HG02943 (cell line): Measurements from ENCODE around the gene PLP2.
A peak's percentile ranks its signal among the peaks of the same experiment; 100 is the strongest.

ENCODE experiments used
- ATAC-seq: cut with Tn5 transposase; IDR thresholded peaks from one replicate; pipeline ENCODE4 v1.9.1; 2021; ENCODE audit warnings: mild to moderate bottlenecking, low read depth, moderate library complexity; ENCODE audit not compliant: unreplicated experiment

PLP2 gene

GRCh38 chrX:49186125-49187027 lies 14.7 kb downstream of the PLP2 start, which contains the start of gene PRICKLE3:
Gene PRICKLE3 (minus strand): TSS chrX:49186373. CDS start chrX:49186297, 76 bp downstream.
- ATAC-seq: no peak

GRCh38 chrX:49187028-49187394 lies 15.3 kb downstream of the PLP2 start:
- no peak for ATAC-seq

DNA sequence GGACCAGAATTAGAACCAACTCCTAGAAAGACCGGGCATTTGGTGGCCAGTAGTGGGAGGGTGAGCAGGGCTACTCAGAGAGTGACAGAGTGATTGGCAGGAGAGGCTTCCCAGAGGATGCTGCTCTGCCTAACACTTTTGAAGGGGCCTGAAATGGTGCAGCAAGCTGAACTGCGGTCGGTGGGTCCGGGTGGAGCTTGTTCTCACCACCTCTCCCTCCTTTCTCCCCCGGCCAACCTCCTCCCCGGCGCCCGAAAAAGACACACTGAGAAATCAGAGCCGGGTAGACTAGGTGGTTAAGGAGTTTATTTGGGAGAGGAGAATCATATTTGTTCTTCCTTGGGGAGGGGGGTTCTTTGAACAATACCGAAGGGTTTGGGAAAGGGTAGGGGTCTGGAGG lies 15.8 kb downstream of the PLP2 start:
- no peak for ATAC-seq

DNA sequence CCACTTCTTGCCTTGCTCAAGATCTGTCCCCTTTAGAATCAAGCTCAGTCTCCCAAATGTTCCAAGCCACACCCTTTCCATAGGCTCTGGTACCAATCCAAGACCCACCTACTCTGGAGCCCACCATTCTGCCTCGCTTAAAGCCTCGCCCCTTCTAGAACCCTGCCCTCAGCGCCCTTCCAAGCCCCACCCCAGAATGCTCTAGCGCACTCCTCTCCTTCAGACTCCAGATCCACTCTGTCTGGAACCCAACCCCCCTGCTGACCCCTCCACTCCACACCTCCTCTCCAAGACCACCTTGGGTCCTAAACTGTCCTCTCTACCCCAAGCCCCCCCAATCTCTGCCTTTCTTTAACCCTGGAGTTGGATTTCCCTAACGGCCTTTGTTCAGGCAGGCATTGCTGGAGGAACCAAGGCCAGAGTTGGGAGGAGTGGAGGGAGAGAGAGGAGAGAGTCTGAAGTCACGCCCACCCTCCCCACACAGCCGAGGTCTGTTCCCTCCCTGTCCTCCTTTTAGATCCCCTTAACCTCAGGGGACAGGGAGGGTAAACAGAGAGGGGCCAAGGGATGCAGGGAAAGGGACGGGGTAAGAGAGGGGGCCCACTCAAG lies 16.9 kb downstream of the PLP2 start:
- ATAC-seq: no peak

DNA sequence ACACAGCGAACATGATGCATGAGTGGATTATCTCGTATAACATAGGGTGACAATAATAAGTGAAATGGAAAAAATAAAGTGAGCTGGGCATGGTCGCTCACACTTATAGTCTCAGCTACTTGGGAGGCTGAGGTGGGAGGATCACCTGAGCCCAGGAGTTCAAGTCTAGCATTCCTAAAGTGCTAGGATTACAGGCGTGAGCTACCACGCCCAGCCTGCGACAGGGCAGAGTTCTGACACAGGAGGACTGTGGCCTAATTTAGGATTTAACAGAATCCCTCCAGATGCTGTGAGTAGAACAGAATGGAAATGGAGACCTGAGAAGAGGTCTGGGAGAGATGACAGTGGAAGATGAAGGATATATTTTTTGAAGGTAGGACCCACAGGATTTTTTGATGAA lies 17.9 kb downstream of the PLP2 start:
- no peak for ATAC-seq

DNA sequence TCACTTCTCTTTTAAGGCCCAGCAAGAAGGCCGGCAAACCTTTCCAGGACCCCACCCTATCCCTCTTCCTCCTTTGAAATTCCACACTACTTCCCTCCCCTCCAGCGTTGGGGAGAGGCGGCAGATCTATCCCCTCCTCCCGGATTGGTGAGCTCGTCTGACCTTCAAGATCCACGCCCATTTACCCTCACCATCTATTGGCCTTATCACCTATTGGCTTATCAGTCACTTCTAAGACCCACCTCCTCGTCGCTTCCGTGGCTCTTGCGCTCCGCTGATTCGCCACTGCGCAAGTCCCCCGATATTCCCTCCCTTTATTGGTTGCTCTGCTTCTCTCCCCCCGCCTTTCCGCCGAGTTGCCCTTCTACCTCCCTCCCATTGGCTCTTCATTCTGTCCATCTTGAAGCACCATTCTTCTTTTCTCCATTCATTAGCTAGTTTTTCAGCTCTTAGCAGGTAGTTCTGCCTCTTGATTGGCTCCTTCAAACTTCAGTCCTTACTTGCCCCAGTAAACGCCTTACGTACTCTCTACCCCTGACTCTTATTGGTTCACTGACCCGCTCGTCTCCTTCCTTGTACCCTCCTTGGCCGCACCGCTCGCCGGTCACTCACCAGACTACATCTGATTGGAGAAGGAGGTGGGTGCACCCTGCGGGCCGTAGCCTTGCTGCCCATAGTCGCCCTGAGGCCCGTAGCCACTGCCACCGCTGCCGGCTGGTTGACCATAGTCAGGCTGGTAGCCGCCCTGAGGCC lies 19.3 kb downstream of the PLP2 start:
- peak; percentile 89 for ATAC-seq

DNA sequence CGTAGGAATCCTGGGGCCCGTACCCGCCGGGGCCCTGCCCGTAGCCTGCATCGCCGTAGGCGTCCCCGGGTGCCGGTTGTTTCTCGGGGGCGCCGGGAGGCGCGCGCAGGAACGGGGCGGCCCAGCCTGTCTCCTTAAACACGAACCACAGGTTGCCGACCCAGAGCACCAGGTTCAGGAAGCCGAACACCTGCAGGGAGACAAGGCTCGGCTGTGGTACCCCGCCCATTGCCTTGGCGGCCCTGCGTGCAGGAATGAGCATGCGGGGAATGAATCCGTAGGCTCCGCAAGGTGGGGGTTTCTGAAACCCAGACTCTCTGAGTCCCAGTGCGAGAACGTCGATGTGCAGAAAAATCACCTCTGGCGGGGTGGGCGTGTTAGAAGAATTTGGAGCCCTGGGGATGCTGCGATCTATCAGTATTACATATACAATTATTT lies 19.9 kb downstream of the PLP2 start:
- peak; percentile 11 for ATAC-seq

- no peak for ATAC-seq
These were observed 21.1 kb downstream of the PLP2 start for GRCh38 chrX:49192722-49193328.

DNA sequence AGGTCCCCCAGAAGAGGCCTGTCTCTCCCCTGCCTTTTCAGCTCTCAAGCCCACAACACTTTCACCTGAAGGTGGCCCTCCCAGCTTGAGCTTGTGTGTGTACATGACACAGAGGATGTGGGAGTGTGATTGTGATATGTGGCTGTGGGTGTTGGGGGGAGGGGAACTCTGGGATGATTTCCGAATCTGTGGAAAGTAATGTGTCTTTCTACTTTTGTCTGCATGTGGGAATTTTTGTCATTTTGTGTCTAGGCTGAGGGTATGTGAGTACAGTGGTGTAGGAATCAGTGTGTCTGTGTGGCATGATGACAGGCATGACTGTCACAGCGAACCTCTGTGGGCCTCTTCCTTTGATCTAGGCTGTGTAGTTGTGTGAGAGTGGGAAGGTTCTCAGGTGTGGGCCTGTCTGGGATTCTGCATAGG lies 21.9 kb downstream of the PLP2 start:
- ATAC-seq: no peak

- ATAC-seq: no peak
These were observed 25.9 kb downstream of the PLP2 start for GRCh38 chrX:49197543-49198087.

DNA sequence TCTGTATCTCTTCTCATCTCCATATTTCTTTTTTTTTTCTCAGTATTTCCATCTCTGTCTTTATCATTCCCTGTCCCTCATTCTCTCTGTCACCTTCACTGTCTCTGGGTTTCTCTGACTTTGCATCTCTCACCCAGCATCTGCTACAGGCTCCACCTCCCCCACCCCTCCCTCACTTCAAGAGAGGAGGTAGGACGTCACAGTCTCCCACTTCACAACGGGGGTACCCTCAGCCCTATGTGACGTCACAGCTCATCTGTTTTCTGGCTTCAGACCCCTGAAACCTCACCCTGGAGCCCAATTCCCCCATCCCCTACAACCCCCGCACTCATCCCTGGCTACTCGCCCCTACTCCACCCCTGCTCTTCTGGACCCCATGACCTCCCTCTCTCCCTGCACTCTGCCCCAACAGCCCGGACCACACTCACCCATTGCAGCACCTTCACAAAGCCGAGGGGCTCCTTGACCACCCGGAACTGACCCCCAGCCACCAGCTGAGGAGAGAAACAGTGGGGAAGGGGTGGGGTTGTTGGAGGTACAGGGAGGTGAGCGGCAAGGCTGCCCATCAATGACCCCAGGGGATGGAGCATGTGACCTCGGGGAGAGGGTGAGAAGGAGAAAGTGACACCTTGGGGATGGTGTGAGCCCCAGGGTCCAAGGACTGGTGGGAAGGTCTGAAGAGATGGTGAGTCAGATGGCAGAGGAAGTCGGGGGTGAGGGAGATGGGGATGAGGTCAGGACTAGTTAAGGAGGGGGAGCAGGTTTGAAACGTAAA lies 27.0 kb downstream of the PLP2 start:
- no peak for ATAC-seq

DNA sequence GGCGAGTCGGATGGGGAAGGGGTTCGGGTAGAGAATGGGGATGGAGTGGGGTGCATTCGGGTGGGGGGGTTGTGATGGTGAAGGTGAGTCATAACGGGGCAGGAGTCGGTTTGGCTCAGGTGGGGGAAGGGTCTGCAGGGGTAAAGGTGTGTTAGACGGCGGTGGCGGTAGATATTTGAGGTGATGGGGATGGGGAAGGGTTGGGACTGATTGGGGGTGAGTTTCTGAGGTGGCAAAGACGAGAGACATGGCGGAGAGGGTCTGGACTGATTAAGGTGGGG lies 27.6 kb downstream of the PLP2 start:
- no peak for ATAC-seq

DNA sequence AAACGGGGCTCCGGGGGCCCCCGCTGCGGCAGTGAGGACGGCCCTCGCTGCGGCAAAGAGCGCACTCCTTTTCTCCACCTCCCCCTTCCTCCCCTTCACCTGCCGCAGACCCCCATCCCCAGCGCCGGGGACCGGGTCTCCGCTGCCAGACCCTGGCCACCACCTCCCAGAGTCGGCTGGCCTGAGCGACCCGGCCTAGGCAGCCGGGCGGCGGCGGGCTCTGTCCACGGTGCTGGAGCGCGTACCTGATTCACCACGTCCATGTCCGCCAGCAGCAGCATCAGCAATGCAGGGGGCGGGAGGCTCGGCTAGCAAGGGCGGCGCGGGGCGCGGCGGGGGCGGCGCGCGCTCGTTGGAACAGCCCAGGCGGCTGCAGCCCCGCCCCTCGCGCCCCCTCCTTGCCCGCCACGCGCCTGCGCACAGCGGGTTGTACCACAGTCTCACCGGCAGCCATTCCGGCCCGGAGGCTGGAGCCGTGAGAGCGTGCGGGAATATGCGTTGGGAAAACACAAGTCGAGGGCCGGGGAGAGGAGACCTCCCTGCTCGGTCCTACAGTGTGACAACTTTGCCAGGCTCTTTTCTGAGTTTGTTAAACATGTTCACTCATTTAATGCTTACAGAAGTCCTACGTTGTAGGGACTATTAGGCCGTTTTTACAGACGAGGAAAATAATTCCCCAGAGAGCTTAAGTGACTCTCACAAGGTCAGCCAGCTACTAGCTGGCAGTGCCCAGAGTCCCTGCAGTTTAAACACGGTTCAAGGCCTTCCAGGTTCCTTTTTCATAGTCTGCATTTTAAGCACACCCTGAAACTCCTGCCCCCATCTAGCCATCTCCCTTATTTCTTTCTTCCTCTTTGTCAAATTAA lies 28.4 kb downstream of the PLP2 start, which contains the start of gene SYP:
SYP (minus strand) TSS at position 288 of the 866 bp plus-strand sequence; CDS start at position 281, 7 bp downstream.
- ATAC-seq: peak; percentile 77

- ATAC-seq: no peak
These were observed 30.3 kb downstream of the PLP2 start for GRCh38 chrX:49202022-49202421.

DNA sequence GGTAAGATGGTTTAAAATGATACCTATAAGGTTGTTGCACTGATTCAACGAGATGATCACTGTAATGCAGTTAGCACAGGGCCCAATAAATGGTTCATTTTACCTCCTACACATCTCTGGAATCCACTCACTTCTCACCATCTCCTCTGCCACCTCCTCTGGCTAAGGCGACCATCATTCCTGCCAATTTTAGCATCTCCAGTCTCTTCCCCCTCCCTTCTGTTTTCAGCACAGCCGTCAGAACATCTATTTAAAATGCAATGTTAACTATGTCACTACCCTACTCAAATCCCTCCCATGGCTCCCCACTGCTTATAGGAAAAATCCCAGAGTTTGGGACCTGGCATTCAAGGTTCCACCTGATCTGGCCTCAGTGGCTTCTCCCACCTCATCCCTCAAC lies 31.8 kb downstream of the PLP2 start:
- ATAC-seq: no peak

- ATAC-seq: no peak
These were observed 32.3 kb downstream of the PLP2 start for GRCh38 chrX:49204017-49204416.

DNA sequence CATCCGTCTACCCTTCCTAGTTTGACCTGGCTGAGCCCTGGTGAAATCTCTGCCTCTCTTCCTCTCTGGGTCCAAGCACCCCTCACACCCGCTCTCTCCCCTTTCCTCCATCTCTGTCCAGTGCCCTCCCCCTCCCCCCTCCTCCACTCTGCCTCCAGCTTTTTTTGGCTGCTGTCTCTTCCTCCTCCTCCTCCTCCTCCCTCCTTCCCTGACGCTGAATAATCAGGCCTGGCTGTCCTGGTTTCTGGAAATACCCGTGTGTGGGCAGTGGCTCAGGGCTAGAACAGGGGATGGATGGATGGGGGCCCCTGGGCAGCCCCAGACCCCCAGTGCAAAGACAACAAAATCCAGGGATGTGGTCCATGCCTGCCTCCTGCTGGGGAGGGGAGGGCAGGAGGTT lies 33.0 kb downstream of the PLP2 start:
- ATAC-seq: no peak

GRCh38 chrX:49205443-49205842 lies 33.7 kb downstream of the PLP2 start:
- no peak for ATAC-seq

DNA sequence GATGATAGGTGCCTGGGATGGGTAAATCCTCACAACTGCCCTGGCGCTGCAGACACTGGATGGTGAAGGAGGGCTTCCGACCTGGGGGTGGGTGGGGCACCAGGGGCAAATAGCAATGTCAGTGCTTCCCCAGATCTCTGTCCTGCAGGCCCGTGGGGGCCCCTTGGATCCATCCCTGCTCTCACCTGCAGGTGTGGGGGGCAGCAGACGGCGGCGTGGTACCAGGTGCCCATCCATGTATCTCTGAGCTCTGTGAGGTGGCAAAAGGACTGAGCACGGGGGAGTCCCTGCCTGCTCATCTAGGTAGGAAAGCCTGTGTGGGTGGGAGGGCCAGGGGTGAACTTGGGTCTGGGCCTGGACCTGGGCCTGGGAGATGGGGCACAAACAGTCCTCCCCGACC lies 34.8 kb downstream of the PLP2 start:
- ATAC-seq: no peak
